ENCODE results near the gene YIF1B. TPM values are rescaled to one million over a fixed set of nuclear protein-coding genes. Genes with fewer than 3 reads are reported as not detected.

The YIF1B gene
- total and polyA plus RNA-seq, 3 donors from 2014 or later: 52.1 to 63.7 (median 63.5) TPM

DNA sequence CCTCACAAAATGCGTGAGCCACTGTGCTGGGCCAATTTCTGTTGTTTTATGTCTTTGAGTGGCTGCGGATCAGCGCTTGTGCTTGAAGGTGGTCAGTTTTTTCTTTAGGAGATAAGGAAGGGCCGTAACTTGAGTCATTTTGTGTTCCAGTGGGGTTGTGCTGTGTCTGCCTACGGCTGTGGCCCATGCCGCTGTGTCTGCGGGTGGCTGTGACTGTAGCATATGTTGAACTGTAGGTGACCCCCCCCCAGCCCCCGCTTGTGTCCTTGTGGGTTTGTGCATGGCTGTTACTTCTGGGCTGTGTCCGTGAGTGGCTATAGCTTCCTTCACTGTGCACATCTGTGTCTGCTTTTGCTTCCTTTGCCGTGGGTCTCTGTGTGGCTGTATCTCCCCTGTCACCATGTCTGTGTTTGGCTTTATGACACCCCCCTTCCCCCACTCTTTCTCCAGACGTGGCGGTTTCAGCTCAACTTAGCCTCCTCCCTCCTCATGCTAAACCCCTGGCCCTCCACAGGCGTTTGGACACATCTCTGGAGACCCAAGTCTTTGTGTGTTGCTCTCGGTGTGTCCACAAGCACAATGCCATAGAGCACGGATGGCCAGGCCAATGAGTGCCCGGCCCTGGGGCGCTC lies 60.2 kb downstream of the YIF1B start:
- no peaks in the 10 kb centered on the region for H3K27me3 ChIP-seq
- intact Hi-C loops (cut with DNase I; ENCODE audit: low total_unique reads): no loop called here
- TF ChIP-seq POLR2A (IDR thresholded peaks at IDR 0.05): no peak
- TF ChIP-seq, protein P1, sequence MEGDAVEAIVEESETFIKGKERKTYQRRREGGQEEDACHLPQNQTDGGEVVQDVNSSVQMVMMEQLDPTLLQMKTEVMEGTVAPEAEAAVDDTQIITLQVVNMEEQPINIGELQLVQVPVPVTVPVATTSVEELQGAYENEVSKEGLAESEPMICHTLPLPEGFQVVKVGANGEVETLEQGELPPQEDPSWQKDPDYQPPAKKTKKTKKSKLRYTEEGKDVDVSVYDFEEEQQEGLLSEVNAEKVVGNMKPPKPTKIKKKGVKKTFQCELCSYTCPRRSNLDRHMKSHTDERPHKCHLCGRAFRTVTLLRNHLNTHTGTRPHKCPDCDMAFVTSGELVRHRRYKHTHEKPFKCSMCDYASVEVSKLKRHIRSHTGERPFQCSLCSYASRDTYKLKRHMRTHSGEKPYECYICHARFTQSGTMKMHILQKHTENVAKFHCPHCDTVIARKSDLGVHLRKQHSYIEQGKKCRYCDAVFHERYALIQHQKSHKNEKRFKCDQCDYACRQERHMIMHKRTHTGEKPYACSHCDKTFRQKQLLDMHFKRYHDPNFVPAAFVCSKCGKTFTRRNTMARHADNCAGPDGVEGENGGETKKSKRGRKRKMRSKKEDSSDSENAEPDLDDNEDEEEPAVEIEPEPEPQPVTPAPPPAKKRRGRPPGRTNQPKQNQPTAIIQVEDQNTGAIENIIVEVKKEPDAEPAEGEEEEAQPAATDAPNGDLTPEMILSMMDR (IDR thresholded peaks at IDR 0.05): no peak
- H3K36me3 ChIP-seq (ENCODE audit: low read depth, missing control alignments): no peaks in the 10 kb centered on the region
- peak overlapping the region; percentile 91 to 96 for H3K27ac ChIP-seq
- H3K4me3 ChIP-seq: peak overlapping the region; percentile 75 to 91
- H3K9me3 ChIP-seq: no peaks in the 10 kb centered on the region
- 17 to 19% methylated on average over 17 of the region's 17 CpGs for WGBS, 2 donors
- H3K4me1 ChIP-seq: peaks cover 43% of the 10 kb centered on the region
- peak; percentile 53 for DNase-seq

- 51 to 78% methylated on average over 3 to 5 of the region's 5 CpGs for WGBS, 2 donors
- DNase-seq: no peak
- Histone ChIP-seq H3K4me1 (peaks cover 54% of the 10 kb centered on the region), H3K27ac (peak overlapping the region; percentile 94 to 96), H3K4me3 (peak overlapping the region; percentile 8 to 20), H3K36me3 (ENCODE audit: low read depth, missing control alignments) (no peaks in the 10 kb centered on the region), H3K9me3 (no peaks in the 10 kb centered on the region), H3K27me3 (no peaks in the 10 kb centered on the region)
- no peak for TF ChIP-seq POLR2A (IDR thresholded peaks at IDR 0.05)
- TF ChIP-seq, protein P1 (IDR thresholded peaks at IDR 0.05): no peak
- intact Hi-C loops (cut with DNase I; ENCODE audit: low total_unique reads): no loop called here
Observed at GRCh38 chr19:38253788-38254187, 62.0 kb downstream of the YIF1B start.

Small RNA genes lying within 50 kb of the gene (small RNA-seq; reads per million reads assigned to genes)
- 0 reads per million in 2 donors for gene RF00019

Other genes starting within 250 kb of the YIF1B start
- 1 to 10 TPM; 4.7 to 6.4 TPM for gene DPF1, start 91.7 kb downstream of the YIF1B start, total RNA-seq
- gene DPF1, start 91.7 kb downstream of the YIF1B start, polyA plus RNA-seq (ENCODE audit: insufficient read depth, low read depth, low replicate concordance): 3.6 TPM
- 100 to 1,000 TPM; 187 to 268 TPM for gene PPP1R14A, start 59.6 kb downstream of the YIF1B start, total RNA-seq
- 97.1 TPM for gene PPP1R14A, start 59.6 kb downstream of the YIF1B start, polyA plus RNA-seq (ENCODE audit: insufficient read depth, low read depth, low replicate concordance)
- gene SPINT2, start 51.4 kb downstream of the YIF1B start, total RNA-seq: 100 to 1,000 TPM; 372 to 389 TPM
- 480 TPM for gene SPINT2, start 51.4 kb downstream of the YIF1B start, polyA plus RNA-seq (ENCODE audit: insufficient read depth, low read depth, low replicate concordance)
- 1 to 10 TPM; 1.1 to 1.7 TPM for gene C19orf33, start 11.7 kb downstream of the YIF1B start, total RNA-seq
- 7.9 TPM for gene C19orf33, start 11.7 kb downstream of the YIF1B start, polyA plus RNA-seq (ENCODE audit: insufficient read depth, low read depth, low replicate concordance)
- gene KCNK6, start 3.9 kb upstream of the YIF1B start, total RNA-seq: 1 to 10 TPM; 2.3 to 3.5 TPM
- 3.4 TPM for gene KCNK6, start 3.9 kb upstream of the YIF1B start, polyA plus RNA-seq (ENCODE audit: insufficient read depth, low read depth, low replicate concordance)
- gene CATSPERG, start 19.9 kb upstream of the YIF1B start, total RNA-seq: 10 to 100 TPM; 56.3 to 84.0 TPM
- 141 TPM for gene CATSPERG, start 19.9 kb upstream of the YIF1B start, polyA plus RNA-seq (ENCODE audit: insufficient read depth, low read depth, low replicate concordance)
- gene PSMD8, start 58.6 kb upstream of the YIF1B start, total RNA-seq: 100 to 1,000 TPM; 244 to 265 TPM
- gene PSMD8, start 58.6 kb upstream of the YIF1B start, polyA plus RNA-seq (ENCODE audit: insufficient read depth, low read depth, low replicate concordance): 373 TPM
- 10 to 100 TPM; 43.7 to 80.2 TPM for gene GGN, start 72.1 kb upstream of the YIF1B start, total RNA-seq
- gene GGN, start 72.1 kb upstream of the YIF1B start, polyA plus RNA-seq (ENCODE audit: insufficient read depth, low read depth, low replicate concordance): 196 TPM
- gene SPRED3, start 72.8 kb upstream of the YIF1B start, total RNA-seq: 1 to 10 TPM; 2.2 to 2.6 TPM
- gene SPRED3, start 72.8 kb upstream of the YIF1B start, polyA plus RNA-seq (ENCODE audit: insufficient read depth, low read depth, low replicate concordance): 1.7 TPM
- gene FAM98C, start 87.1 kb upstream of the YIF1B start, total RNA-seq: 10 to 100 TPM; 13.0 to 14.1 TPM
- gene FAM98C, start 87.1 kb upstream of the YIF1B start, polyA plus RNA-seq (ENCODE audit: insufficient read depth, low read depth, low replicate concordance): 17.7 TPM
- gene RASGRP4, start 110.3 kb upstream of the YIF1B start, total RNA-seq: 1 to 10 TPM in 1 of 2 donors, under 1 TPM in 1; 0.71 to 1.3 TPM
- gene RASGRP4, start 110.3 kb upstream of the YIF1B start, polyA plus RNA-seq (ENCODE audit: insufficient read depth, low read depth, low replicate concordance): 1.5 TPM
- gene RYR1, start 117.7 kb upstream of the YIF1B start, total RNA-seq: 10 to 100 TPM; 11.8 to 15.6 TPM
- 26.1 TPM for gene RYR1, start 117.7 kb upstream of the YIF1B start, polyA plus RNA-seq (ENCODE audit: insufficient read depth, low read depth, low replicate concordance)

Data from testis (tissue), 3 donors.